ENCODE results near the gene PAK1. TPM values are rescaled to one million over a fixed set of nuclear protein-coding genes. Genes with fewer than 3 reads are reported as not detected.
A peak's percentile ranks its signal among the peaks of the same experiment; 100 is the strongest.

PAK1 gene
- total RNA-seq, 1 donor = 56.2 TPM

- H3K4me3 ChIP-seq (ENCODE audit: low read depth, low read length) = peak overlapping the region; percentile 77
- TF ChIP-seq, protein P1, sequence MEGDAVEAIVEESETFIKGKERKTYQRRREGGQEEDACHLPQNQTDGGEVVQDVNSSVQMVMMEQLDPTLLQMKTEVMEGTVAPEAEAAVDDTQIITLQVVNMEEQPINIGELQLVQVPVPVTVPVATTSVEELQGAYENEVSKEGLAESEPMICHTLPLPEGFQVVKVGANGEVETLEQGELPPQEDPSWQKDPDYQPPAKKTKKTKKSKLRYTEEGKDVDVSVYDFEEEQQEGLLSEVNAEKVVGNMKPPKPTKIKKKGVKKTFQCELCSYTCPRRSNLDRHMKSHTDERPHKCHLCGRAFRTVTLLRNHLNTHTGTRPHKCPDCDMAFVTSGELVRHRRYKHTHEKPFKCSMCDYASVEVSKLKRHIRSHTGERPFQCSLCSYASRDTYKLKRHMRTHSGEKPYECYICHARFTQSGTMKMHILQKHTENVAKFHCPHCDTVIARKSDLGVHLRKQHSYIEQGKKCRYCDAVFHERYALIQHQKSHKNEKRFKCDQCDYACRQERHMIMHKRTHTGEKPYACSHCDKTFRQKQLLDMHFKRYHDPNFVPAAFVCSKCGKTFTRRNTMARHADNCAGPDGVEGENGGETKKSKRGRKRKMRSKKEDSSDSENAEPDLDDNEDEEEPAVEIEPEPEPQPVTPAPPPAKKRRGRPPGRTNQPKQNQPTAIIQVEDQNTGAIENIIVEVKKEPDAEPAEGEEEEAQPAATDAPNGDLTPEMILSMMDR (IDR thresholded peaks at IDR 0.05; ENCODE audit: insufficient read depth, low read length) = no peak
- peak; percentile 80 for DNase-seq (ENCODE audit: low read depth)
These were observed 62.0 kb downstream of the PAK1 start for GRCh38 chr11:77411717-77412441.

DNA sequence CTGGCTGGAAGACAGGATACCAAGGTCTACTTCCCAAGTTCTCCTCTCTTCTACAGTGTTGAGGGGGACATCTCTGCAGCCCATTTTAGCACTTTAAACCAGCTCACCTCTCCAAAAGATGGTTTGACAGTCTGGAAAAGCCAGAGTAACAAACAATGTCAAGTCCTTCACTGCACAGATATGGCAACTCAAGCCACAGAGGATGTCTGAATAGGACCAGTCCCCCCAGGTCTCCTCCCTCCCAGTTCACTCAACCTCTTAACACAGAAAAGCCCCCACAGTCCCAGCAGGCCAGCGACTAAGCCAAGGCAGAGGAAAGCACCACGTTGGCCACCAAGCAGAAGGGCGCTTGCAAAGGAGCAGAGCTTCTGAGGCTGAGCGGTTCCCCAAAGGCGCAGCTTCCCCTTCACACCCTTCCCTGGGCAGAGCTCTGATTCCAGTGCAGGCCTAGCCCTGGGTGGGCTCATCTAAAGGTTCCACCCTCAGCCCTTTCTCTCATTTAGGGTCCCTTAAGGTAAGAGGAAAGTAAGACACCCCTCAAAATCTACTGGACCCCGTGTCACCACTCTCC, 62.7 kb downstream of the PAK1 start:
- TF ChIP-seq, protein P1 (IDR thresholded peaks at IDR 0.05; ENCODE audit: insufficient read depth, low read length) = no peak
- peak; percentile 33 for DNase-seq (ENCODE audit: low read depth)

GRCh38 chr11:77410076-77410827, 63.6 kb downstream of the PAK1 start:
- DNase-seq (ENCODE audit: low read depth) = no peak
- H3K4me3 ChIP-seq (ENCODE audit: low read depth, low read length) = peak overlapping the region; percentile 77
- TF ChIP-seq, protein P1 (IDR thresholded peaks at IDR 0.05; ENCODE audit: insufficient read depth, low read length) = no peak

More for the DNA sequence above, 62.7 kb downstream of the PAK1 start:
- peak overlapping the region; percentile 77 for H3K4me3 ChIP-seq (ENCODE audit: low read depth, low read length)

DNA sequence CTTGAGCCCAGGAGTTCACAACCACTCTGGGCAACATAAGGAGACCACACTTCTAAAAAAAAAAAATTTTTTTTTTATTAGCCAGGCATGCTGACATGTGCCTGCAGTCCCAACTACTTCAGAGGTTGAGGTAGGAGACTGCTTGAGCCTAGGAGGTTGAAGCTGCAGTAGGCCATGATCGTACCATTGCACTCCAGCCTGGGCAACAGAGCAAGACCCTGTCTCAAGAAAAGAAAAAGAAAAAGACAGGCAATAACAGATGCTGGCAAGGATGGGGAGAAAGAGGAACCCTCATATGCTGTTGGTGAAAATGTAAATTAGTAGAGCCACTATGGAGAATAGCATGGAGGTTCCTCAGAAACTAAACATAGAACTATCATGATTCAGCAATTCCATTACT, 64.8 kb downstream of the PAK1 start:
- TF ChIP-seq, protein P1 (IDR thresholded peaks at IDR 0.05; ENCODE audit: insufficient read depth, low read length) = no peak
- DNase-seq (ENCODE audit: low read depth) = no peak
- H3K4me3 ChIP-seq (ENCODE audit: low read depth, low read length) = no peak overlapping the region

- TF ChIP-seq, protein P1 (IDR thresholded peaks at IDR 0.05; ENCODE audit: insufficient read depth, low read length) = no peak
- peak; percentile 87 for DNase-seq (ENCODE audit: low read depth)
- H3K4me3 ChIP-seq (ENCODE audit: low read depth, low read length) = no peak overlapping the region
These were observed 66.3 kb downstream of the PAK1 start for GRCh38 chr11:77407613-77408012.

GRCh38 chr11:77406396-77406795, 67.5 kb downstream of the PAK1 start:
- no peak for DNase-seq (ENCODE audit: low read depth)
- TF ChIP-seq, protein P1 (IDR thresholded peaks at IDR 0.05; ENCODE audit: insufficient read depth, low read length) = no peak
- H3K4me3 ChIP-seq (ENCODE audit: low read depth, low read length) = no peak overlapping the region

Measured in fibroblast of the aortic adventitia (primary cell).